IMR-90 (cell line): ENCODE data around the gene EZR. TPM values are rescaled to one million over a fixed set of nuclear protein-coding genes. Genes with fewer than 3 reads are reported as not detected.
A peak's percentile ranks its signal among the peaks of the same experiment; 100 is the strongest.

Experiments
- ATAC-seq: fragments of 200-7000 bp; cut with Tn5 transposase; 2 replicates; pipeline ENCODE4 v1.9.1; 2020; ENCODE audit warnings: low read depth, mild to moderate bottlenecking, moderate library complexity
- BruUV-seq: library from RNA; stranded (reverse); fragments of 400-500 nt; replicated peaks from 2 replicates; lab custom pipeline; 2021; lab: Mats Ljungman, UMichigan
- CTCF ChIA-PET: fragments of 300-600 bp; formaldehyde crosslinking; extraction: SDS; loops from one replicate; lab custom pipeline; 2021; ENCODE audit warnings: antibody characterized with exemption; lab: Yijun Ruan, JAX
- POLR2A ChIA-PET: fragments of 300-600 bp; sonication (Branson Sonifier 250); formaldehyde crosslinking; loops from one replicate; lab custom pipeline; 2022; ENCODE audit warnings: antibody characterized with exemption; ENCODE audit not compliant: unreplicated experiment; lab: Charles Lee
- DNase-seq: peaks from one replicate; pipeline ENCODE4 v3.0.0; 2013
- H2AFZ ChIP-seq: replicated peaks from 2 replicates; pipeline ENCODE3; 2013; ENCODE audit warnings: low read length, mild to moderate bottlenecking; ENCODE audit not compliant: poor library complexity
- H2AK5ac ChIP-seq: 2 replicates; pipeline ENCODE4 v1.6.1; 2013; ENCODE audit warnings: low read depth, low read length, inconsistent platforms
- H2AK9ac ChIP-seq: replicated peaks from 2 replicates; pipeline ENCODE3; 2013; ENCODE audit warnings: mild to moderate bottlenecking, low read depth, low read length, moderate library complexity; ENCODE audit not compliant: poor library complexity
- H2BK120ac ChIP-seq: 2 replicates; pipeline ENCODE4 v1.6.1; 2013; ENCODE audit warnings: low read depth, low read length, inconsistent platforms
- H2BK15ac ChIP-seq: 3 replicates; pipeline ENCODE4 v1.6.1; 2013; ENCODE audit warnings: low read depth, low read length, inconsistent platforms
- H2BK20ac ChIP-seq: 2 replicates; pipeline ENCODE4 v1.6.1; 2013; ENCODE audit warnings: low read depth, mild to moderate bottlenecking, inconsistent platforms, low read length, moderate library complexity
- H2BK5ac ChIP-seq: 2 replicates; pipeline ENCODE4 v1.6.1; 2013; ENCODE audit warnings: mild to moderate bottlenecking, low read depth, low read length, inconsistent platforms; ENCODE audit not compliant: poor library complexity, severe bottlenecking
- H3K14ac ChIP-seq: replicated peaks from 2 replicates; pipeline ENCODE4 v1.6.1; 2013; ENCODE audit warnings: low read depth, low read length, inconsistent platforms
- H3K18ac ChIP-seq: 2 replicates; pipeline ENCODE4 v1.6.1; 2013; ENCODE audit warnings: low read depth, low read length, control low read depth
- H3K23ac ChIP-seq: 2 replicates; pipeline ENCODE4 v1.6.1; 2013; ENCODE audit warnings: low read depth, low read length, inconsistent platforms
- H3K27ac ChIP-seq: 2 replicates; pipeline ENCODE4 v1.5.1; 2013; ENCODE audit warnings: mild to moderate bottlenecking, control low read depth, low read length; ENCODE audit not compliant: insufficient read depth
- H3K27me3 ChIP-seq: 2 replicates; pipeline ENCODE4 v1.6.1; 2013; ENCODE audit warnings: low read length; ENCODE audit not compliant: control insufficient read depth, insufficient read depth
- H3K36me3 ChIP-seq: 2 replicates; pipeline ENCODE4 v1.6.1; 2013; ENCODE audit warnings: low read length, mixed read lengths; ENCODE audit not compliant: control insufficient read depth, insufficient read depth
- H3K4ac ChIP-seq: 2 replicates; pipeline ENCODE4 v1.6.1; 2013; ENCODE audit warnings: low read depth, low read length, inconsistent platforms
- H3K4me1 ChIP-seq: 2 replicates; pipeline ENCODE4 v1.6.1; 2013; ENCODE audit warnings: low read length, mixed read lengths; ENCODE audit not compliant: control insufficient read depth, insufficient read depth
- H3K4me2 ChIP-seq: 2 replicates; pipeline ENCODE4 v1.6.1; 2013; ENCODE audit warnings: low read depth, mild to moderate bottlenecking, control low read depth, low read length, moderate library complexity
- H3K4me3 ChIP-seq: 2 replicates; pipeline ENCODE4 v1.5.1; 2013; ENCODE audit warnings: low read depth, mild to moderate bottlenecking, control low read depth, low read length, moderate library complexity; ENCODE audit not compliant: insufficient read depth
- H3K56ac ChIP-seq: 2 replicates; pipeline ENCODE4 v1.6.1; 2013; ENCODE audit warnings: low read length, inconsistent platforms; ENCODE audit not compliant: insufficient read depth; ENCODE audit errors: extremely low read depth
- H3K79me1 ChIP-seq, 2 experiments: 2 replicates each; pipeline ENCODE4 v1.6.1; 2013; ENCODE audit warnings: low read length in 2 of 2, inconsistent platforms in 1 of 2, low read depth in 1 of 2
- H3K9ac ChIP-seq: 2 replicates; pipeline ENCODE4 v1.6.1; 2013; ENCODE audit warnings: low read depth, low read length, control low read depth
- H3K9me1 ChIP-seq: 2 replicates; pipeline ENCODE4 v1.6.1; 2013; ENCODE audit warnings: low read length, inconsistent platforms; ENCODE audit not compliant: insufficient read depth
- H3K9me3 ChIP-seq: 2 replicates; pipeline ENCODE4 v1.6.1; 2013; ENCODE audit warnings: low read length; ENCODE audit not compliant: control insufficient read depth, insufficient read depth
- H4K20me1 ChIP-seq: 2 replicates; pipeline ENCODE4 v1.6.1; 2013; ENCODE audit warnings: low read length, inconsistent platforms; ENCODE audit not compliant: insufficient read depth
- H4K5ac ChIP-seq: 2 replicates; pipeline ENCODE4 v1.6.1; 2013; ENCODE audit warnings: mild to moderate bottlenecking, low read depth, low read length, control low read depth
- H4K8ac ChIP-seq, 2 experiments: 2 replicates each; pipeline ENCODE4 v1.6.1; 2013; ENCODE audit warnings: low read depth in 2 of 2, low read length in 2 of 2, control low read depth in 1 of 2, inconsistent platforms in 1 of 2
- H4K91ac ChIP-seq: 2 replicates; pipeline ENCODE4 v1.6.1; 2013; ENCODE audit warnings: low read depth, low read length, inconsistent platforms; ENCODE audit not compliant: insufficient read depth
- BHLHE40 ChIP-seq: fragments of 150-350 bp; IDR thresholded peaks from 2 replicates; pipeline ENCODE4 v1.6.1; 2016; ENCODE audit warnings: mild to moderate bottlenecking, low read depth, low read length
- CEBPB ChIP-seq: IDR thresholded peaks from 2 replicates; pipeline ENCODE4 v1.6.1; 2012; ENCODE audit warnings: low read depth, low read length, improper control_type of control experiment
- FOS ChIP-seq: fragments of 150-350 bp; IDR thresholded peaks from 2 replicates; pipeline ENCODE4 v1.6.1; 2016; ENCODE audit warnings: low read depth, low read length
- MAFK ChIP-seq: IDR thresholded peaks from 2 replicates; pipeline ENCODE4 v1.6.1; 2012; ENCODE audit warnings: low read depth, low read length, improper control_type of control experiment
- WGBS, 2 experiments: methylation state at CpG; one replicate each; pipeline versions ENCODE4 v1.1.5 to v1.1.7; 2013; ENCODE audit warnings: missing lambda C conversion rate in 2 of 2; ENCODE audit not compliant: insufficient read length in 1 of 2; ENCODE audit errors: extremely low coverage in 2 of 2; 5-methylcytosine and 5-hydroxymethylcytosine counted together
- dilution Hi-C: fragments of 300-500 bp; cut with HindIII; formaldehyde crosslinking; loops from one replicate; pipeline ENCODE4 v1.14.3; 2018; ENCODE audit warnings: low sequenced_read_pairs; ENCODE audit not compliant: unreplicated experiment
- in situ Hi-C: fragments of 300-500 bp; cut with MboI; formaldehyde crosslinking; loops from 3 replicates; pipeline ENCODE4 v1.14.3; 2019; ENCODE audit warnings: low sequenced_read_pairs, inconsistent platforms, mixed read lengths
- intact Hi-C: fragments of 100-400 bp; cut with micrococcal nuclease; formaldehyde crosslinking; loops from 2 replicates; pipeline ENCODE4 v1.10.0; 2022
- polyA plus RNA-seq, 3 experiments: library from polyadenylated mRNA; depleted of rRNA; stranded (reverse); fragments of >200 nt; gene quantifications; 2 replicates each; pipeline ENCODE4 v1.2.3, GENCODE V29; 2012; ENCODE audit warnings: low replicate concordance in 1 of 3
- total RNA-seq: library from RNA; depleted of rRNA; stranded (reverse); fragments of >200 nt; gene quantifications from 2 replicates; pipeline ENCODE4 v1.2.3, GENCODE V29; 2012

The EZR gene
- total and polyA plus RNA-seq, 2 of the 4 experiments (the other 2 are of a cell fraction): 83.8 to 145 TPM

DNA sequence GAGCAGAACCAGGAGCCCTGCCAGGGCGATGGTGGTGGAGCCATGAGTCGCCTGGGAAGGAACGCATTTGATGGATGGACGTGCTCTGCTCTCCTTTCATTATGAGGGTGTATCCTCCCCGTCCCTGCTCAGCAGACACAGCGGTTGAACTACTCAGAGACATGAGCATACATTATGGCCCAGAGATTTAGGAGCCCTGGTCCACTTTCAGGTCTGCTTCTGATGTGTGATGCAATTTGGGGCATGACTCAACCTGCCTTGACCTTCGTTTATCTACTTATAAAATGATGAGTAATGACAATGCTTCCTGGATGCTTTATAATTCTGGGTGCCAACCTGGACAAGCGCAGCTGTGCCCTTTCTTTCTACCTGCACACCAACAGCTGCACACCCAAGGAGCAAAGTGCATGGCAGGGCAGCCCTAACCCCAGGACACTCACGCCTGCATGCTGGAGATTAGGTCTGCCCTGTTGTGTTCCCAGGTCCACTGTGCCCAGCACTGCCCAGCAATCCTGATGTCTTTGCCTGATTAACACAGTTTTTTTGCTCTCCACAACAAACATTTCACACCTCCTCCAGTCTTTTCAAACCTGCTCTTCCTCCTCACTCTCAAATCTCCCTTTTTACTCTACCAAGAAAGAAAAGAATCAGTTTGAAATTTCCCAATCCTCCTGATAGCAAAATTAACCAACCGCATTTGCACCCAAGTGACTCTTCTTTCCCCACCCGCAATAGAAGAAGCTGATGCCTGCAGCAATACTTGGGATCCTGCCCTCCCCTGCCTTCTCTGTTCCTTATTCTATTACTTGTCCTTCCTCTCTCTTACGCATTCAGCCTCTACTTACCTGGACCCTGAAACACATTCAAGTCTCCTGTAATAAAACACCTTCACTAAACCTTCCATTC, 81.2 kb downstream of the EZR start:
- H3K36me3 ChIP-seq: no peaks in the 10 kb centered on the region

More for the DNA sequence above, 81.2 kb downstream of the EZR start:
- Histone ChIP-seq H3K14ac (no peak overlapping the region), H2AFZ (peak overlapping the region; percentile 49), H3K79me1 (no peaks in the 10 kb centered on the region), H3K9ac (no peak overlapping the region), H3K23ac (no peak overlapping the region), H3K9me1 (peaks cover 6% of the 10 kb centered on the region; the same call in 1 of the 2 replicates), H2BK5ac (no peak overlapping the region), H2BK15ac (no peak overlapping the region), H3K4ac (no peak overlapping the region), H4K5ac (no peak overlapping the region), H3K27me3 (no peaks in the 10 kb centered on the region), H3K4me3 (no peak overlapping the region), H2AK5ac (peak overlapping the region; percentile 22; the same call in 1 of the 2 replicates), H3K18ac (no peak overlapping the region), H3K56ac (no peak overlapping the region), H4K8ac (0 out of 4 replicates have a peak overlapping the region, but pooled peaks of 1 of the 2 experiments have one; percentile 15), H3K4me2 (no peak overlapping the region), H4K20me1 (no peaks in the 10 kb centered on the region), H2BK20ac (no peak overlapping the region), H3K4me1 (no peaks in the 10 kb centered on the region), H3K27ac (no peak overlapping the region), H2BK120ac (no peak overlapping the region), H2AK9ac (no peak overlapping the region), H4K91ac (no peak overlapping the region), H3K9me3 (peaks cover 7% of the 10 kb centered on the region; the same call in 1 of the 2 replicates)
- CTCF ChIA-PET: no interaction called here
- TF ChIP-seq CEBPB (peak; percentile 93), MAFK (peak; percentile 54; the same call in 1 of the 2 replicates), BHLHE40 (no peak), FOS (peak; percentile 52)
- WGBS, 2 experiments: 74% methylated on average over 3 of the region's 12 CpGs; no CpG with 5 or more reads in 1 of the 2 experiments
- peak; percentile 65 for ATAC-seq
- POLR2A ChIA-PET: interaction anchor here (0.5 kb wide), 1 partner anchor 8 kb away, joined by 3 read pairs; no protein-coding TSS in a partner anchor
- in situ Hi-C loops: no loop called here
- intact Hi-C loops: no loop called here
- BruUV-seq: no TSS peak
- DNase-seq: peak; percentile 65
- dilution Hi-C loops: no loop called here
